Prostate gland (tissue), 2 donors: Measurements from ENCODE around the gene VSNL1. TPM values are rescaled to one million over a fixed set of nuclear protein-coding genes. Genes with fewer than 3 reads are reported as not detected.
A peak's percentile ranks its signal among the peaks of the same experiment; 100 is the strongest.

ENCODE experiments used
- DNase-seq: peaks from one replicate; pipeline ENCODE4 v3.0.0-alpha.2; 2019; ENCODE audit warnings: low spot score
- H3K27ac ChIP-seq, 2 donors: fragments of 200-600 bp; sonication (generic); 2 replicates each; pipeline ENCODE4 v1.5.1; 2017 to 2019
- H3K27me3 ChIP-seq: fragments of 200-600 bp; sonication (generic); replicated peaks from 2 replicates; pipeline ENCODE4 v1.5.1; 2019; ENCODE audit not compliant: insufficient read depth
- H3K36me3 ChIP-seq, 2 donors: fragments of 200-600 bp; sonication (generic); 1 replicate in 1 of 2; 2 replicates in 1 of 2; pipeline versions ENCODE4 v1.5.1 to v1.8.1; 2017 to 2019
- H3K4me1 ChIP-seq: fragments of 200-600 bp; sonication (generic); replicated peaks from 2 replicates; pipeline ENCODE4 v1.5.1; 2019
- H3K4me3 ChIP-seq, 2 donors: fragments of 200-600 bp; sonication (generic); 2 replicates each; pipeline ENCODE4 v1.5.1; 2017 to 2019
- H3K9me3 ChIP-seq: fragments of 200-600 bp; sonication (generic); 2 replicates; pipeline ENCODE4 v1.5.1; 2017
- CTCF ChIP-seq, 4 experiments: fragments of 200-600 bp in 2 of 4; fragments of 450-650 bp in 2 of 4; sonication (generic) in 2 of 4; IDR thresholded peaks; 1 replicate in 3 of 4; 2 replicates in 1 of 4; pipeline ENCODE4 v1.5.1; 2016 to 2019; ENCODE audit warnings: antibody characterized with exemption in 4 of 4, mild to moderate bottlenecking in 2 of 4, moderate library complexity in 2 of 4
- POLR2A ChIP-seq: fragments of 450-650 bp; IDR thresholded peaks from one replicate; pipeline ENCODE4 v1.6.1; 2016; ENCODE audit warnings: antibody characterized with exemption, mild to moderate bottlenecking
- POLR2AphosphoS5 ChIP-seq: sonication (generic); formaldehyde crosslinking; IDR thresholded peaks from one replicate; pipeline ENCODE4 v1.6.1; 2017; ENCODE audit warnings: antibody characterized with exemption
- WGBS: methylation state at CpG from one replicate; pipeline ENCODE4 v1.1.5; 2018; 5-methylcytosine and 5-hydroxymethylcytosine counted together
- intact Hi-C: fragments of 100-400 bp; cut with DNase I; formaldehyde crosslinking; loops from one replicate; pipeline ENCODE4 v1.14.2; 2022
- total RNA-seq, 2 donors: library from RNA; depleted of rRNA; stranded (reverse); fragments of >200 nt; gene quantifications; one replicate each; pipeline ENCODE4 v1.1.0, GENCODE V29; 2016

VSNL1 gene
- total RNA-seq, 2 donors from 2014 or later = 4.4 to 11.7 TPM

- 83% methylated on average over 2 of the region's 2 CpGs for WGBS
- no peak for TF ChIP-seq CTCF (IDR thresholded peaks at IDR 0.05)
- no peak for TF ChIP-seq POLR2A
- TF ChIP-seq POLR2AphosphoS5 = no peak
These were observed 4.1 kb upstream of the VSNL1 start for GRCh38 chr2:17536416-17536815.

DNA sequence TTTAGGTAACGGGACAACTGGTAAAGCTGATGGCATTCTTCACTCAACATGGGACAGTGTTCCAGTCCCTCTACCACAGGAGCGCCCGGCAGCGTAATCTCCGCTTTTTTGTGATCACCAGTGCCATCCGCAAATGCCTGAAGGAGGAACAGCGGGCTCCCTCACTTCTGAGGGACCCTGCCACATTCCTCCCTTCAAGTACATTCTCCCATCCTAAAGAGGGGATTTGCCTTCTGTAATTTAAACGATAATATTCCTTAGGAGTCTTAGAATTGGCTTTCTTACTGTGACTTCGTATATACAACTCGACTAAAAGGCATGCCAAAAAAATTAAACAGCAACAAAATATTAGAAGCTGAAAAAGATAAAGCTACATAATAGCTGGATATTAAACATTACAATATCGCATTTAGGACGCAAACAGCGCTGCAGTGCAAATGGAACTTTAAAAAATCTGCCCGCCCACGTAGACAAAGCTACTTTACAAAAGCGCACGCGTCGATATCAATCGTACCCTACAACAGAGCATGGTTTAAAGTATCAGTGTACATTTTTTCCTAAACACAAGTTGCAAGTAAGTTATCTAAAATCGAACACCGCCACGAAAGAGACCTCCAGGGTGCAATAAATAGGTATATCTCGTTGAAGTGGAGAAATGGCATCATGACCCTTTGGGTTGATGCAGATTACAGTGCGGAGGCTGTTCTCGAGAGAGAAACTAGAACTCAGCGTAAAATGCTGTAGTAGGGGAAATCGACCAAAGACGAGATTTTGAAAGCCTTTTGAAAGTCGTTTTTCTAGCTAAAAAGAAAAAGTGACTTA, 2.3 kb upstream of the VSNL1 start:
- no peaks in the 10 kb centered on the region for H3K36me3 ChIP-seq
- peaks cover 3% of the 10 kb centered on the region for H3K4me1 ChIP-seq
- H3K9me3 ChIP-seq = no peaks in the 10 kb centered on the region
- H3K4me3 ChIP-seq = peak overlapping the region; percentile 20 to 29
- DNase-seq = no peak
- peaks cover 15% of the 10 kb centered on the region for H3K27me3 ChIP-seq
- intact Hi-C loops = no loop called here
- H3K27ac ChIP-seq = peak overlapping the region; percentile 52 to 67
- TF ChIP-seq CTCF (IDR thresholded peaks at IDR 0.05) (no peak), POLR2AphosphoS5 (no peak), POLR2A (no peak)
- WGBS = 4% methylated on average over 30 of the region's 30 CpGs

More at GRCh38 chr2:17536416-17536815, 4.1 kb upstream of the VSNL1 start:
- H3K4me3 ChIP-seq = no peak overlapping the region
- H3K4me1 ChIP-seq = peaks cover 3% of the 10 kb centered on the region
- H3K27me3 ChIP-seq = peaks cover 5% of the 10 kb centered on the region
- H3K36me3 ChIP-seq = no peaks in the 10 kb centered on the region
- intact Hi-C loops = no loop called here
- DNase-seq = no peak
- H3K27ac ChIP-seq = no peak overlapping the region
- H3K9me3 ChIP-seq = no peaks in the 10 kb centered on the region

- DNase-seq = peak; percentile 80
- Histone ChIP-seq H3K36me3 (no peaks in the 10 kb centered on the region), H3K4me3 (peak overlapping the region; percentile 20 to 29), H3K9me3 (no peaks in the 10 kb centered on the region), H3K27ac (peak overlapping the region; percentile 52 to 67), H3K27me3 (peaks cover 15% of the 10 kb centered on the region), H3K4me1 (peaks cover 3% of the 10 kb centered on the region)
- intact Hi-C loops = no loop called here
- TF ChIP-seq POLR2A = peak; percentile 55
- TF ChIP-seq CTCF (IDR thresholded peaks at IDR 0.05) = peak in 2 of 4 experiments; percentile 3 to 26
- peak; percentile 32 for TF ChIP-seq POLR2AphosphoS5
- WGBS = 1% methylated on average over 47 of the region's 52 CpGs
These were observed 1.5 kb upstream of the VSNL1 start for GRCh38 chr2:17538844-17539554.

DNA sequence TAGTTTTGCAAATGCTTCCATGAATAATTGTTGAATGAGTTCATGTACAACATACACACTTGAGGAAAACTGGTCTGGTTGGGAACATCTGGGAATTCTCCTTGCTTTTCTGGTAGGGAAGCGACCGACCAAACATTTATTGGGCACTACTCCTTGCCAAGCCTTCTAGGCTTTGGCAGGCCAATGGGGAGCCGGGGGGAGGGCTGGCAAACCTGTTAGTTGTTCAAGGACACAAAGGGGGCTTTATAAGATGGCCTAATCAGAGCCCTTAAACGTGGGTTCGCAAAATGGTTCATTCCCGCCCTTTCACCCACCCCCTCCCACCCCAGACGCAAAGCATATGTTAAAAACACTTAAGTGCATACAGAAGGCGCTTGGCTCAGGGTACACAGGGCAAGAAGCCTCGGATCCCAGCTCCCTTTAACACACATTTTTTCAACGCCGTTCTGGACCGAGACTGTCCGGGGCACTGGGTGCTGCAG, 844 bp upstream of the VSNL1 start:
- intact Hi-C loops = no loop called here
- H3K27ac ChIP-seq = peak overlapping the region; percentile 52 to 67
- H3K36me3 ChIP-seq = no peaks in the 10 kb centered on the region
- 5% methylated on average over 10 of the region's 13 CpGs for WGBS
- H3K4me1 ChIP-seq = peaks cover 3% of the 10 kb centered on the region
- H3K27me3 ChIP-seq = peaks cover 15% of the 10 kb centered on the region
- no peak for DNase-seq
- TF ChIP-seq POLR2A = no peak
- TF ChIP-seq CTCF (IDR thresholded peaks at IDR 0.05) = no peak
- no peak for TF ChIP-seq POLR2AphosphoS5
- H3K9me3 ChIP-seq = no peaks in the 10 kb centered on the region
- peak overlapping the region; percentile 20 to 29 for H3K4me3 ChIP-seq
